GM18517 (cell line): ENCODE data around the gene KLK15.

ENCODE experiments used
- ATAC-seq: cut with Tn5 transposase; IDR thresholded peaks from one replicate; pipeline ENCODE4 v1.9.1; 2021; ENCODE audit warnings: mild to moderate bottlenecking, moderate library complexity; ENCODE audit not compliant: unreplicated experiment

Gene KLK15, protein sequence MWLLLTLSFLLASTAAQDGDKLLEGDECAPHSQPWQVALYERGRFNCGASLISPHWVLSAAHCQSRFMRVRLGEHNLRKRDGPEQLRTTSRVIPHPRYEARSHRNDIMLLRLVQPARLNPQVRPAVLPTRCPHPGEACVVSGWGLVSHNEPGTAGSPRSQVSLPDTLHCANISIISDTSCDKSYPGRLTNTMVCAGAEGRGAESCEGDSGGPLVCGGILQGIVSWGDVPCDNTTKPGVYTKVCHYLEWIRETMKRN

DNA sequence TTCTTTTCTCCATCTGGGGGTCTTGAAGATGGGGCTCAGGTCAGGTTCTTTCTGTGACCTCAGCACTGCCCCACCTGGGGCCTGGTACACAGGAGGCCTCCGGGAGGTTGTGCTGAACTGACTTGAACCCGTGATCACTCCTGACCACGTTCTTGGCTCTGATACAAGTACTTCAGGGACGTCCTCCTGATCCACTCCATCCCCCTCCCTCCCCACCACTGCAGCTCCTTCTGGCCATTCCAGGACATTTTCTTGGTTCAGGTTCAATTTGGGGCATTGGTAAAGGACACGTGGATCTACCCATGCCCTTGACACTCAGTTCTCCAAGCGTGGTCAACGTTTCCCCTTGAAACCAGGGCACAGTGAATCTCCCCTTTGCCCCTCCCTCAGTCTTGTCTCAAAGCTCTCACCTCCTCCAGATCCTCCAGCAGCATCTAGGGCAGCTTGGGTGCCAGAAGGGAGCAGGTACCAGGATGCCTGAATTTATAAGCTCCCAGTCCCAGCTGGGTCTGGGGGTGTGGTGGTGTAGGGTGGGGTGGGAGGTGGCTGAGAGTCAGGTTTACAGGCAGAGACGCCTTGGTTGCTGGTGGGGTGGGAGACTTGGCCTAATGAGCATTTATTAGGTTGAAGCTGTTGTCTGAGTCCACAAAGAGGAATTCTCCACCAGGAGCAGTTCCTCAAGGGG, at the start of gene KLK15:
TSS of gene KLK15 (minus strand) at position 458 of the 685 bp plus-strand sequence. CDS start 2,082 bp downstream, outside the sequence.
- no peak for ATAC-seq

- no peak for ATAC-seq
Observed at GRCh38 chr19:50882188-50882587, 48.8 kb upstream of the KLK15 start.

GRCh38 chr19:50880241-50880640, 46.9 kb upstream of the KLK15 start:
- ATAC-seq, result no peak

- no peak for ATAC-seq
Observed at GRCh38 chr19:50878851-50879250, 45.5 kb upstream of the KLK15 start.

DNA sequence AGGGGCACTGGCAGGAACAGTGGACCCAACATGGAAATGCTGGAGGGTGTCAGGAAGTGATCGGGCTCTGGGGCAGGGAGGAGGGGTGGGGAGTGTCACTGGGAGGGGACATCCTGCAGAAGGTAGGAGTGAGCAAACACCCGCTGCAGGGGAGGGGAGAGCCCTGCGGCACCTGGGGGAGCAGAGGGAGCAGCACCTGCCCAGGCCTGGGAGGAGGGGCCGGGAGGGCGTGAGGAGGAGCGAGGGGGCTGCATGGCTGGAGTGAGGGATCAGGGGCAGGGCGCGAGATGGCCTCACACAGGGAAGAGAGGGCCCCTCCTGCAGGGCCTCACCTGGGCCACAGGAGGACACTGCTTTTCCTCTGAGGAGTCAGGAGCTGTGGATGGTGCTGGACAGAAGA, 44.0 kb upstream of the KLK15 start:
- no peak for ATAC-seq

DNA sequence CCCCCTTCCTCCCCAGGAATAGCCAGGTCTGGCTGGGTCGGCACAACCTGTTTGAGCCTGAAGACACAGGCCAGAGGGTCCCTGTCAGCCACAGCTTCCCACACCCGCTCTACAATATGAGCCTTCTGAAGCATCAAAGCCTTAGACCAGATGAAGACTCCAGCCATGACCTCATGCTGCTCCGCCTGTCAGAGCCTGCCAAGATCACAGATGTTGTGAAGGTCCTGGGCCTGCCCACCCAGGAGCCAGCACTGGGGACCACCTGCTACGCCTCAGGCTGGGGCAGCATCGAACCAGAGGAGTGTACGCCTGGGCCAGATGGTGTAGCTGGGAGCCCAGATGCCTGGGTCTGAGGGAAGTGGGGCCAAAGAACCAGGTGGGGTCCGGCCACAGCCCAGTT, 43.1 kb upstream of the KLK15 start:
- ATAC-seq, result no peak

DNA sequence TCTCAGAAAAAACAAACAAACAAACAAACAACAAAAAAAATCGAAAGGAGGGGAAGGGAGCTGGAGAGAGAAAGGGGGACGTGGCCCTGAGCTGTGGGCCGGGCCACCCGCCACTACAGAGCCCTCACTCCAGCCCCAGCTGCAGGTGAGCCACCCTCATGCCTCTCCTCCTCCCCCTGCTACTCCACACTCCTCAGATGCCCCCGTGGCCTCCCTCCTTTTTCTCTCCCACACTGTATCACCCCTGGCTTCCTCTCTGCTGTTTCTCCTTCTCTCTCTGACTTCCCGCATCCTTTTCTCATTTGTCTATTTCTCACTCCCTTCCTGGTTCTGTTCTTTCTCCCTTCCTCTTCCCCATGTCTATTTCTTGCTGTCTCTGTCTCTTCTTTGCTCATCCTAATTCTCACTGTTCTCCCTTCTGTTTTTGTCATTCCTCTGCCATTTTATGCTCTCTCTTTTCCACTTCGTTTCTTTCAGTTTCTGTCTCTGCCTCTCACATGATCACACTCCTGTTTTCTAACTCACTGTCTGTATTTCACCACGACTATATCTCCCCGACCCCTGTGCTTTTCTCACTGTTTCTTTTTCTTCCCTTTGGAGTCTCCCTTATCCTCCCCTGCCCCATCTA, 42.5 kb upstream of the KLK15 start:
- ATAC-seq, result no peak

GRCh38 chr19:50874211-50874610, 40.8 kb upstream of the KLK15 start:
- ATAC-seq, result no peak

DNA sequence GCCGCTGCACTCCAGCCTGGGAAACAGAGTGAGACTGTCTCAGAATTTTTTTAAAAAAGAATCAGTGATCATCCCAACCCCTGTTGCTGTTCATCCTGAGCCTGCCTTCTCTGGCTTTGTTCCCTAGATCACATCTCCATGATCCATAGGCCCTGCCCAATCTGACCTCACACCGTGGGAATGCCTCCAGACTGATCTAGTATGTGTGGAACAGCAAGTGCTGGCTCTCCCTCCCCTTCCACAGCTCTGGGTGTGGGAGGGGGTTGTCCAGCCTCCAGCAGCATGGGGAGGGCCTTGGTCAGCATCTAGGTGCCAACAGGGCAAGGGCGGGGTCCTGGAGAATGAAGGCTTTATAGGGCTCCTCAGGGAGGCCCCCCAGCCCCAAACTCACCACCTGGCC, 39.7 kb upstream of the KLK15 start, which contains the start of gene KLK2:
TSS of gene KLK2 (plus strand) at position 384 of the 400 bp plus-strand sequence. CDS start 35 bp downstream, outside the sequence.
- no peak for ATAC-seq

DNA sequence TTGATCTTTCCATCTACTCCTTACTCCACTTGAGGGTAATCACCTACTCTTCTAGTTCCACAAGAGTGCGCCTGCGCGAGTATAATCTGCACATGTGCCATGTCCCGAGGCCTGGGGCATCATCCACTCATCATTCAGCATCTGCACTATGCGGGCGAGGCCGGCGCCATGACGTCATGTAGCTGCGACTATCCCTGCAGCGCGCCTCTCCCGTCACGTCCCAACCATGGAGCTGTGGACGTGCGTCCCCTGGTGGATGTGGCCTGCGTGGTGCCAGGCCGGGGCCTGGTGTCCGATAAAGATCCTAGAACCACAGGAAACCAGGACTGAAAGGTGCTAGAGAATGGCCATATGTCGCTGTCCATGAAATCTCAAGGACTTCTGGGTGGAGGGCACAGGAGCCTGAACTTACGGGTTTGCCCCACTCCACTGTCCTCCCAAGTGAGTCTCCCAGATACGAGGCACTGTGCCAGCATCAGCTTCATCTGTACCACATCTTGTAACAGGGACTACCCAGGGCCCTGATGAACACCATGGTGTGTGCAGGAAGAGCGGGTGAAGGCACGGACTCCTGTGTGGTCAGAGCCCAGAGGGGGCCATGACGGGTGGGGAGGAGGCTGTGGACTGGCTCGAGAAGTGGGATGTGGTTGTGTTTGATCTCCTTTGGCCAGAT, 37.2 kb upstream of the KLK15 start:
- ATAC-seq, result no peak

DNA sequence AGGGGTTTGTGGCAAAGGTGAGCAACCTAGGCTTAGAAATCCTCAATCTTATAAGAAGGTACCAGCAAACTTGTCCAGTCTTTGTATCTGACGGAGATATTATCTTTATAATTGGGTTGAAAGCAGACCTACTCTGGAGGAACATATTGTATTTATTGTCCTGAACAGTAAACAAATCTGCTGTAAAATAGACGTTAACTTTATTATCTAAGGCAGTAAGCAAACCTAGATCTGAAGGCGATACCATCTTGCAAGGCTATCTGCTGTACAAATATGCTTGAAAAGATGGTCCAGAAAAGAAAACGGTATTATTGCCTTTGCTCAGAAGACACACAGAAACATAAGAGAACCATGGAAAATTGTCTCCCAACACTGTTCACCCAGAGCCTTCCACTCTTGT, 36.1 kb upstream of the KLK15 start:
- ATAC-seq, result no peak

DNA sequence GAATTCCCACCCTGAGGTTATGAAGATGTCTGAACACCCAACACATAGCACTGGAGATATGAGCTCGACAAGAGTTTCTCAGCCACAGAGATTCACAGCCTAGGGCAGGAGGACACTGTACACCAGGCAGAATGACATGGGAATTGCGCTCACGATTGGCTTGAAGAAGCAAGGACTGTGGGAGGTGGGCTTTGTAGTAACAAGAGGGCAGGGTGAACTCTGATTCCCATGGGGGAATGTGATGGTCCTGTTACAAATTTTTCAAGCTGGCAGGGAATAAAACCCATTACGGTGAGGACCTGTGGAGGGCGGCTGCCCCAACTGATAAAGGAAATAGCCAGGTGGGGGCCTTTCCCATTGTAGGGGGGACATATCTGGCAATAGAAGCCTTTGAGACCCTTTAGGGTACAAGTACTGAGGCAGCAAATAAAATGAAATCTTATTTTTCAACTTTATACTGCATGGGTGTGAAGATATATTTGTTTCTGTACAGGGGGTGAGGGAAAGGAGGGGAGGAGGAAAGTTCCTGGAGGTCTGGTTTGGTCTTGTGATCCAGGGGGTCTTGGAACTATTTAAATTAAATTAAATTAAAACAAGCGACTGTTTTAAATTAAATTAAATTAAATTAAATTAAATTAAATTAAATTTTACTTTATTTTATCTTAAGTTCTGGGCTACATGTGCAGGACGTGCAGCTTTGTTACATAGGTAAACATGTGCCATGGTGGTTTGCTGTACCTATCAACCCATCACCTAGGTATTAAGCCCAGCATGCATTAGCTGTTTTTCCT, 28.3 kb upstream of the KLK15 start:
- ATAC-seq, result no peak

DNA sequence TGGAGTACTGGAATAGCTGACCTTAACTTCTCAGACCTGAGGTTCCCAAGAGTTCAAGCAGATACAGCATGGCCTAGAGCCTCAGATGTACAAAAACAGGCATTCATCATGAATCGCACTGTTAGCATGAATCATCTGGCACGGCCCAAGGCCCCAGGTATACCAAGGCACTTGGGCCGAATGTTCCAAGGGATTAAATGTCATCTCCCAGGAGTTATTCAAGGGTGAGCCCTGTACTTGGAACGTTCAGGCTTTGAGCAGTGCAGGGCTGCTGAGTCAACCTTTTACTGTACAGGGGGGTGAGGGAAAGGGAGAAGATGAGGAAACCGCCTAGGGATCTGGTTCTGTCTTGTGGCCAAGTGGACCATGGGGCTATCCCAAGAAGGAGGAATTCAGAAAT, 27.6 kb upstream of the KLK15 start:
- ATAC-seq, result no peak

GRCh38 chr19:50859849-50860248, 26.5 kb upstream of the KLK15 start:
- ATAC-seq, result no peak

- ATAC-seq, result no peak
Observed at GRCh38 chr19:50858886-50859285, 25.5 kb upstream of the KLK15 start.

- no peak for ATAC-seq
Observed at GRCh38 chr19:50857366-50857765, 24.0 kb upstream of the KLK15 start.

DNA sequence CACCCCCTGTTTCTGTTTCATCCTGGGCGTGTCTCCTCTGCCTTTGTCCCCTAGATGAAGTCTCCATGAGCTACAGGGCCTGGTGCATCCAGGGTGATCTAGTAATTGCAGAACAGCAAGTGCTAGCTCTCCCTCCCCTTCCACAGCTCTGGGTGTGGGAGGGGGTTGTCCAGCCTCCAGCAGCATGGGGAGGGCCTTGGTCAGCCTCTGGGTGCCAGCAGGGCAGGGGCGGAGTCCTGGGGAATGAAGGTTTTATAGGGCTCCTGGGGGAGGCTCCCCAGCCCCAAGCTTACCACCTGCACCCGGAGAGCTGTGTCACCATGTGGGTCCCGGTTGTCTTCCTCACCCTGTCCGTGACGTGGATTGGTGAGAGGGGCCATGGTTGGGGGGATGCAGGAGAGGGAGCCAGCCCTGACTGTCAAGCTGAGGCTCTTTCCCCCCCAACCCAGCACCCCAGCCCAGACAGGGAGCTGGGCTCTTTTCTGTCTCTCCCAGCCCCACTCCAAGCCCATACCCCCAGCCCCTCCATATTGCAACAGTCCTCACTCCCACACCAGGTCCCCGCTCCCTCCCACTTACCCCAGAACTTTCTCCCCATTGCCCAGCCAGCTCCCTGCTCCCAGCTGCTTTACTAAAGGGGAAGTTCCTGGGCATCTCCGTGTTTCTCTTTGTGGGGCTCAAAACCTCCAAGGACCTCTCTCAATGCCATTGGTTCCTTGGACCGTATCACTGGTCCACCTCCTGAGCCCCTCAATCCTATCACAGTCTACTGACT, 21.4 kb upstream of the KLK15 start, which contains the start of gene KLK3:
TSS of gene KLK3 (plus strand) at position 280 of the 775 bp plus-strand sequence. CDS start at position 321, 41 bp downstream.
- no peak for ATAC-seq

DNA sequence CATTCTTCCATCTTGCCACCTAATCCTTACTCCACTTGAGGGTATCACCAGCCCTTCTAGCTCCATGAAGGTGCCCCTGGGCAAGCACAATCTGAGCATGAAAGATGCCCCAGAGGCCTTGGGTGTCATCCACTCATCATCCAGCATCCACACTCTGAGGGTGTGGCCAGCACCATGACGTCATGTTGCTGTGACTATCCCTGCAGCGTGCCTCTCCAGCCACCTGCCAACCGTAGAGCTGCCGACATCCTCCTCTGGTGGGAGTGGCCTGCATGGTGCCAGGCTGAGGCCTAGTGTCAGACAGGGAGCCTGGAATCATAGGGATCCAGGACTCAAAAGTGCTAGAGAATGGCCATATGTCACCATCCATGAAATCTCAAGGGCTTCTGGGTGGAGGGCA, 18.2 kb upstream of the KLK15 start:
- no peak for ATAC-seq

- ATAC-seq, result no peak
Observed at GRCh38 chr19:50850738-50851137, 17.4 kb upstream of the KLK15 start.
